Sigmoid colon (tissue), 7 donors: Measurements from ENCODE around the gene LCE3C. TPM values are rescaled to one million over a fixed set of nuclear protein-coding genes. Genes with fewer than 3 reads are reported as not detected.

Source experiments
- DNase-seq: peaks from one replicate; pipeline ENCODE4 v3.0.0-alpha.2; 2019
- H3K27ac ChIP-seq, 4 donors: fragments of 200-600 bp; sonication (generic); one replicate each; pipeline ENCODE4 v1.5.1; 2016 to 2019; ENCODE audit warnings: mild to moderate bottlenecking in 1 of 4
- H3K27me3 ChIP-seq, 3 donors: fragments of 200-600 bp; sonication (generic); one replicate each; pipeline ENCODE4 v1.5.1; 2019; ENCODE audit warnings: mild to moderate bottlenecking in 1 of 3
- H3K36me3 ChIP-seq, 4 donors: fragments of 200-600 bp; sonication (generic); one replicate each; pipeline ENCODE4 v1.5.1; 2016 to 2019
- H3K4me1 ChIP-seq, 4 donors: fragments of 200-600 bp; sonication (generic); one replicate each; pipeline ENCODE4 v1.5.1; 2017 to 2019
- H3K4me3 ChIP-seq, 4 donors: fragments of 200-600 bp; sonication (generic); one replicate each; pipeline ENCODE4 v1.5.1; 2017 to 2019; ENCODE audit warnings: mild to moderate bottlenecking in 2 of 4, moderate library complexity in 1 of 4
- H3K9me3 ChIP-seq, 4 donors: fragments of 200-600 bp in 3 of 4; sonication (generic) in 3 of 4; one replicate each; pipeline versions ENCODE4 v1.5.1 to v1.6.1; 2013 to 2019
- EP300 ChIP-seq, 4 donors: sonication (generic); formaldehyde crosslinking; IDR thresholded peaks; one replicate each; pipeline ENCODE4 v1.6.1; 2017; ENCODE audit warnings: antibody characterized with exemption in 4 of 4
- POLR2A ChIP-seq, 2 donors: fragments of 450-650 bp; IDR thresholded peaks; one replicate each; pipeline ENCODE4 v1.6.1; 2016; ENCODE audit warnings: antibody characterized with exemption in 2 of 2, mild to moderate bottlenecking in 2 of 2, moderate library complexity in 2 of 2
- POLR2AphosphoS5 ChIP-seq, 4 donors: sonication (generic); formaldehyde crosslinking; IDR thresholded peaks; one replicate each; pipeline ENCODE4 v1.6.1; 2017; ENCODE audit warnings: antibody characterized with exemption in 4 of 4
- WGBS, 2 donors: extraction: QIAGEN DNeasy Blood & Tissue Kit; methylation state at CpG; one replicate each; pipeline ENCODE4 v1.1.7; 2013; 5-methylcytosine and 5-hydroxymethylcytosine counted together
- intact Hi-C: fragments of 100-400 bp; cut with DNase I; formaldehyde crosslinking; loops from one replicate; pipeline ENCODE4 v1.15.1; 2023
- polyA plus RNA-seq, 3 donors: library from polyadenylated mRNA; stranded (reverse); fragments of 200-250 nt; gene quantifications; one replicate each; pipeline ENCODE4 v1.2.3, GENCODE V29; 2013
- total RNA-seq, 4 donors: library from RNA; depleted of rRNA; stranded (reverse); fragments of >200 nt; gene quantifications; one replicate each; pipeline ENCODE4 v1.1.0, GENCODE V29; 2016
- TF ChIP-seq, protein P1 (sequence below), 4 experiments: fragments of 450-650 bp in 3 of 4; fragments of 200-600 bp in 1 of 4; IDR thresholded peaks; one replicate each; pipeline ENCODE4 v1.5.1; 2016 to 2019; ENCODE audit warnings: antibody characterized with exemption in 4 of 4, mild to moderate bottlenecking in 3 of 4, moderate library complexity in 2 of 4
- donor health status: healthy with polysubstance abuse.
- donor health status: Bipolar disorder and iron deficiency.
- donor health status: healthy.

LCE3C gene
- total and polyA plus RNA-seq, 7 donors = not detected

DNA sequence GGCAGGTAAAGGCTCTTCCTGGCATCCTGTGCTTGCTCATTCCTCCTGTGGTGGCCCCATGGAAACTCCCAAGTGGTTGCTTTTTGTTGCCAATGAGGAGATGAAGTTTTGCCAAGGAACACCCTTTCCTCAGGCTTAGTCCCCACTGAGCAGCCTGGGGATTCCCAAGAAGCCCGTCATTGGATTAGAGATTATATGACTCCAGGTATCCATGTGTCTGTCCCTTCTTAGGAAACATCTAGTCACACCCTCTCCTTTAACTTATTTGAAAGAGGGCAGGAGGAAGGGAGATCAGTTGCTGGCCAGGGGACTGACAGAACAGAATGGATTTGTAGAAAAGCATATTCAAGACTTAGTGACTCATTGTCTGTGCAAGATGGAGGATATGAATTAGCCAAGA lies 26.7 kb downstream of the LCE3C start:
- Histone ChIP-seq H3K4me3 (no peak overlapping the region), H3K36me3 (no peaks in the 10 kb centered on the region), H3K27ac (no peak overlapping the region), H3K27me3 (peaks cover 0 to 6% (median 0%) of the 10 kb centered on the region in 3 donors), H3K9me3 (no peaks in the 10 kb centered on the region), H3K4me1 (no peaks in the 10 kb centered on the region)
- no peak for TF ChIP-seq EP300 (IDR thresholded peaks at IDR 0.05)
- intact Hi-C loops = no loop called here
- 61 to 87% methylated on average over 1 of the region's 1 CpG for WGBS, 2 donors
- DNase-seq = no peak

DNA sequence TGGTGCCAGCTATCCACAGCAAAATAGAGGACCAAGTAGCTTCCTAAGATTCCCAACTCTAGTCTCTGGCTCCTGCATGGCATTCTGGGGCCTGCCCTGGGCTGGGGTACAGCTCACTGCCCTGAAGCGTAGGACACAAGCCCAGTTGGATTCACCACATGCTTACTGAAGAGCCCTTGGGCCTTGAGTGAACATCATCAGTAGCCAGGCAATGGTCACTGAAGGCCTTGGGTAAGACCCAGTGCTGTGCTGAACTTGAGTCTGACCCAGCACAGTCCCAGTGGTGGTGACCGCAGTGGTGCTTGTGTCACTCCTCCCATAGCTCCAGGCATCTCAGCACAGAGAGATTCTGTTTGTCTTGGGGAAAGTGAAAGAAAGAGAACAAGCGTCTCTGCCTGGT lies 30.6 kb downstream of the LCE3C start:
- WGBS, 2 donors = 91 to 93% methylated on average over 3 of the region's 3 CpGs
- Histone ChIP-seq H3K36me3 (no peaks in the 10 kb centered on the region), H3K4me3 (no peak overlapping the region), H3K27ac (no peak overlapping the region), H3K27me3 (no peaks in the 10 kb centered on the region), H3K4me1 (no peaks in the 10 kb centered on the region), H3K9me3 (no peaks in the 10 kb centered on the region)
- TF ChIP-seq, protein P1, sequence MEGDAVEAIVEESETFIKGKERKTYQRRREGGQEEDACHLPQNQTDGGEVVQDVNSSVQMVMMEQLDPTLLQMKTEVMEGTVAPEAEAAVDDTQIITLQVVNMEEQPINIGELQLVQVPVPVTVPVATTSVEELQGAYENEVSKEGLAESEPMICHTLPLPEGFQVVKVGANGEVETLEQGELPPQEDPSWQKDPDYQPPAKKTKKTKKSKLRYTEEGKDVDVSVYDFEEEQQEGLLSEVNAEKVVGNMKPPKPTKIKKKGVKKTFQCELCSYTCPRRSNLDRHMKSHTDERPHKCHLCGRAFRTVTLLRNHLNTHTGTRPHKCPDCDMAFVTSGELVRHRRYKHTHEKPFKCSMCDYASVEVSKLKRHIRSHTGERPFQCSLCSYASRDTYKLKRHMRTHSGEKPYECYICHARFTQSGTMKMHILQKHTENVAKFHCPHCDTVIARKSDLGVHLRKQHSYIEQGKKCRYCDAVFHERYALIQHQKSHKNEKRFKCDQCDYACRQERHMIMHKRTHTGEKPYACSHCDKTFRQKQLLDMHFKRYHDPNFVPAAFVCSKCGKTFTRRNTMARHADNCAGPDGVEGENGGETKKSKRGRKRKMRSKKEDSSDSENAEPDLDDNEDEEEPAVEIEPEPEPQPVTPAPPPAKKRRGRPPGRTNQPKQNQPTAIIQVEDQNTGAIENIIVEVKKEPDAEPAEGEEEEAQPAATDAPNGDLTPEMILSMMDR (IDR thresholded peaks at IDR 0.05) = no peak
- no peak for TF ChIP-seq EP300 (IDR thresholded peaks at IDR 0.05)
- TF ChIP-seq POLR2A (IDR thresholded peaks at IDR 0.05) = no peak
- no peak for TF ChIP-seq POLR2AphosphoS5 (IDR thresholded peaks at IDR 0.05)
- no peak for DNase-seq
- intact Hi-C loops = no loop called here

DNA sequence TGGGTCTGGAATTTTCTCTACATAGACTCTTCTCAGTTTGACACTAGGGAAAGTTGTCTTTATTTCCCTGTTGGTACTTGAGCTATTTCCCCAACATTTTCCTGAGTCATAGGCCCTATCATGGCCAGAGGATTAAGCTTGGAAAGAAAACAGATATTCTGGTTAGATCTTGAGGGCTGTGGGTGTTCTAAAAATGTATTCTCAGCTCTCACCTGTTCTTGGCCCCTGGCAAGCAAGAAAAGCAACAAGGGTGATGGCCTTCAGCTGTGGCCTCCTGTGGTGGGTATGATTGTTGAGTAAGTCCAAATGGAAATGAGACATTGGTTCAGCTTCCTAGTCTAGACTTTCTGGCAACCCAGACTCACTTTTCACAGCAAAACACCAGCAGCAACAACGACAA lies 40.3 kb downstream of the LCE3C start:
- no peaks in the 10 kb centered on the region for H3K36me3 ChIP-seq
- H3K9me3 ChIP-seq = peaks cover 0 to 3% (median 0%) of the 10 kb centered on the region in 4 donors
- intact Hi-C loops = no loop called here
- H3K27ac ChIP-seq = no peak overlapping the region
- no peak overlapping the region for H3K4me3 ChIP-seq
- H3K27me3 ChIP-seq = no peaks in the 10 kb centered on the region
- no peaks in the 10 kb centered on the region for H3K4me1 ChIP-seq
- no peak for DNase-seq
- WGBS, 2 donors = 78 to 85% methylated on average over 1 of the region's 1 CpG
- TF ChIP-seq EP300 (IDR thresholded peaks at IDR 0.05) (no peak), POLR2A (IDR thresholded peaks at IDR 0.05) (no peak), POLR2AphosphoS5 (IDR thresholded peaks at IDR 0.05) (no peak)
- TF ChIP-seq, protein P1 (IDR thresholded peaks at IDR 0.05) = no peak

DNA sequence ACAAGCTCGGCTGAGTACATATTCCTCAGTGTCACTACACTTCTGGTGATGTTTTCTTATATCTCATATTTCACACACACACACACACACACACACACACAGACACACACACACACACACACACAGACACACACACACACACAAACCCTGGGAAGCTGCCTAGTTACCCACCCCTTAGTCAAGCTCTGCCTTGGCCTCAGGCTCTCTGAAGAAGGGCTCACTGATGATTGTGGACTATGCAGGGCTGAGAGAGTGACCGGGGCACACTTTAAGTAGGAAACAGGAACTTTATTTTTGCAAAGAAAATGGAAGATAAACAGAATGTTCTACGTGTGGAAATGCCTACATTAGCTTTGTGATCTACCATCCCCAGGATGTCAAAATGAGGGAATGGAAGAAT lies 43.9 kb downstream of the LCE3C start:
- TF ChIP-seq, protein P1 (IDR thresholded peaks at IDR 0.05) = no peak
- no peak for TF ChIP-seq POLR2AphosphoS5 (IDR thresholded peaks at IDR 0.05)
- no peaks in the 10 kb centered on the region for H3K27me3 ChIP-seq
- WGBS, 2 donors = 41 to 58% methylated on average over 3 of the region's 3 CpGs
- H3K4me3 ChIP-seq = no peak overlapping the region
- no peaks in the 10 kb centered on the region for H3K9me3 ChIP-seq
- no peak for DNase-seq
- intact Hi-C loops = no loop called here
- no peaks in the 10 kb centered on the region for H3K4me1 ChIP-seq
- no peaks in the 10 kb centered on the region for H3K36me3 ChIP-seq
- H3K27ac ChIP-seq = no peak overlapping the region

DNA sequence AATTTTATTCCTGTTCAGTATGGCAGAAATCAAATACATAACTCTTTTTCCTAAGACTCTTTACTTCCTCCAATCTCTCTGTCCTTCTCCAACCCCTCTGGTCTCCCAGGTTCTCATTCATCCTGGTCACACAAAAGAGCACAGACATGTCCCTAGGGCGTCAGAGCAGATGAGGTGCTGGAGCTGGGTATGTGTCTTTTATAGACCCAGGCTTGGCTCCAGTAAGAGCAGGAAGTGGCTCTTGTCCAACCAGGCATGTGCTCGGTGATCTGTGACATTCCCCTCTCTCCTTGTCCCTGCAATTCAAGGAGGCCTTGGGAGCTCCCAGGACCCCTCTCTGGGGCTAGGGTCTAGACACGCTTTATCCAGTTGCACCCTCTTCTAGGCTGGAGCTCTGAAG lies 45.1 kb downstream of the LCE3C start:
- Histone ChIP-seq H3K4me3 (no peak overlapping the region), H3K36me3 (no peaks in the 10 kb centered on the region), H3K9me3 (no peaks in the 10 kb centered on the region), H3K27me3 (no peaks in the 10 kb centered on the region), H3K4me1 (no peaks in the 10 kb centered on the region), H3K27ac (no peak overlapping the region)
- 33 to 46% methylated on average over 3 of the region's 3 CpGs for WGBS, 2 donors
- TF ChIP-seq, protein P1 (IDR thresholded peaks at IDR 0.05) = no peak
- TF ChIP-seq POLR2A (IDR thresholded peaks at IDR 0.05) (no peak), POLR2AphosphoS5 (IDR thresholded peaks at IDR 0.05) (no peak), EP300 (IDR thresholded peaks at IDR 0.05) (no peak)
- DNase-seq = no peak
- intact Hi-C loops = no loop called here
